Esophagus muscularis mucosa (tissue), 3 donors: ENCODE measurements around the gene MYH10.

Source experiments
- EP300 ChIP-seq: sonication (generic); formaldehyde crosslinking; IDR thresholded peaks from one replicate; pipeline ENCODE4 v1.6.1; 2017; ENCODE audit warnings: antibody characterized with exemption
- TF ChIP-seq, protein P1 (sequence below), 3 experiments: fragments of 200-600 bp in 2 of 3; fragments of 450-650 bp in 1 of 3; sonication (generic) in 2 of 3; IDR thresholded peaks; one replicate each; pipeline ENCODE4 v1.5.1; 2017 to 2019; ENCODE audit warnings: antibody characterized with exemption in 3 of 3, mild to moderate bottlenecking in 2 of 3, moderate library complexity in 1 of 3

DNA sequence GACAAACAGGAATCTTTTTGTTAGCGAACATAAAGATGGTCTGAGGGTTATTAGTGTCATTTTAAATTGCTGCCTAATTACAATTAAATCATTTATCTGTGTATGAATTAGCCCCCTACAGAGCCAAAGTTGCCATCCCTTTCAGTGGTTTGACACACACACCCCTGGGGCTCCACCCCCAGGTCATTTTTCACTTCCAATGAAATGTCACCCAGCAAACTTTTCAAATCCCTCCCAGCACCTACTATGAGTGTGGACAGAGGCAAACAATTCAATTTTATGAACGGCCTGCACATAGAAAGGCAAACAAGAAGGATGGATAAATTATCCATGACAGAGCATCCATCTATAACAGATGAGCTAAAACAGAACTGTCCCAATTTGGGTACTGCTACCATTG lies 2.4 kb downstream of the MYH10 start:
- TF ChIP-seq, protein P1, sequence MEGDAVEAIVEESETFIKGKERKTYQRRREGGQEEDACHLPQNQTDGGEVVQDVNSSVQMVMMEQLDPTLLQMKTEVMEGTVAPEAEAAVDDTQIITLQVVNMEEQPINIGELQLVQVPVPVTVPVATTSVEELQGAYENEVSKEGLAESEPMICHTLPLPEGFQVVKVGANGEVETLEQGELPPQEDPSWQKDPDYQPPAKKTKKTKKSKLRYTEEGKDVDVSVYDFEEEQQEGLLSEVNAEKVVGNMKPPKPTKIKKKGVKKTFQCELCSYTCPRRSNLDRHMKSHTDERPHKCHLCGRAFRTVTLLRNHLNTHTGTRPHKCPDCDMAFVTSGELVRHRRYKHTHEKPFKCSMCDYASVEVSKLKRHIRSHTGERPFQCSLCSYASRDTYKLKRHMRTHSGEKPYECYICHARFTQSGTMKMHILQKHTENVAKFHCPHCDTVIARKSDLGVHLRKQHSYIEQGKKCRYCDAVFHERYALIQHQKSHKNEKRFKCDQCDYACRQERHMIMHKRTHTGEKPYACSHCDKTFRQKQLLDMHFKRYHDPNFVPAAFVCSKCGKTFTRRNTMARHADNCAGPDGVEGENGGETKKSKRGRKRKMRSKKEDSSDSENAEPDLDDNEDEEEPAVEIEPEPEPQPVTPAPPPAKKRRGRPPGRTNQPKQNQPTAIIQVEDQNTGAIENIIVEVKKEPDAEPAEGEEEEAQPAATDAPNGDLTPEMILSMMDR (IDR thresholded peaks at IDR 0.05): no peak
- no peak for TF ChIP-seq EP300
